ENCODE measurements around the gene HSPBAP1. TPM values are rescaled to one million over a fixed set of nuclear protein-coding genes. Genes with fewer than 3 reads are reported as not detected.

HSPBAP1 gene
- total RNA-seq, 6 experiments from 2014 or later = 2.4 to 4.0 (median 3.3) TPM

- Histone ChIP-seq H3K27me3 (no peaks in the 10 kb centered on the region), H3K4me1 (no peaks in the 10 kb centered on the region), H3K36me3 (peaks cover 0 to 88% (median 17%) of the 10 kb centered on the region in 4 donors), H3K27ac (no peak overlapping the region), H3K4me3 (no peak overlapping the region), H3K9me3 (no peaks in the 10 kb centered on the region)
- ATAC-seq (no peak), DNase-seq (no peak)
- 100% methylated on average over 1 of the region's 1 CpG for WGBS (ENCODE audit: insufficient coverage, low coverage, low lambda C conversion rate, missing lambda C conversion rate)
- intact Hi-C loops (cut with DNase I) = no loop called here
- TF ChIP-seq POLR2A (IDR thresholded peaks at IDR 0.05) (no peak), CTCF (IDR thresholded peaks at IDR 0.05) (no peak)
Observed at GRCh38 chr3:122705379-122705778, 88.3 kb downstream of the HSPBAP1 start.

GRCh38 chr3:122700193-122700592 is 93.4 kb downstream of the HSPBAP1 start:
- no peak for DNase-seq
- TF ChIP-seq POLR2A (IDR thresholded peaks at IDR 0.05) = no peak
- no peak for TF ChIP-seq CTCF (IDR thresholded peaks at IDR 0.05)
- WGBS (ENCODE audit: insufficient coverage, low coverage, low lambda C conversion rate, missing lambda C conversion rate) = 90% methylated on average over 2 of the region's 2 CpGs
- intact Hi-C loops (cut with DNase I) = no loop called here
- Histone ChIP-seq H3K27ac (no peak overlapping the region), H3K36me3 (peaks cover 0 to 97% (median 29%) of the 10 kb centered on the region in 4 donors), H3K4me1 (no peaks in the 10 kb centered on the region), H3K27me3 (no peaks in the 10 kb centered on the region), H3K9me3 (no peaks in the 10 kb centered on the region), H3K4me3 (no peak overlapping the region)
- ATAC-seq = no peak

- DNase-seq (no peak), ATAC-seq (no peak)
- Histone ChIP-seq H3K4me3 (no peak overlapping the region), H3K27me3 (no peaks in the 10 kb centered on the region), H3K36me3 (peaks cover 0 to 94% (median 31%) of the 10 kb centered on the region in 4 donors), H3K4me1 (peaks cover 0 to 5% (median 1%) of the 10 kb centered on the region in 4 donors), H3K9me3 (no peaks in the 10 kb centered on the region), H3K27ac (no peak overlapping the region)
- WGBS (ENCODE audit: insufficient coverage, low coverage, low lambda C conversion rate, missing lambda C conversion rate) = 49% methylated on average over 2 of the region's 2 CpGs
- intact Hi-C loops (cut with DNase I) = no loop called here
- TF ChIP-seq CTCF (IDR thresholded peaks at IDR 0.05) = no peak
- TF ChIP-seq POLR2A (IDR thresholded peaks at IDR 0.05) = no peak
Observed at GRCh38 chr3:122697952-122698620, 95.5 kb downstream of the HSPBAP1 start.

- no peak overlapping the region for H3K4me3 ChIP-seq
- no peak for ATAC-seq
- peaks cover 0 to 92% (median 27%) of the 10 kb centered on the region in 4 donors for H3K36me3 ChIP-seq
- H3K4me1 ChIP-seq = peaks cover 0 to 21% (median 4%) of the 10 kb centered on the region in 4 donors
- DNase-seq = no peak
- intact Hi-C loops (cut with DNase I) = no loop called here
- no peak for TF ChIP-seq POLR2A (IDR thresholded peaks at IDR 0.05)
- no peak for TF ChIP-seq CTCF (IDR thresholded peaks at IDR 0.05)
- H3K27me3 ChIP-seq = no peaks in the 10 kb centered on the region
- H3K9me3 ChIP-seq = no peaks in the 10 kb centered on the region
- no peak overlapping the region for H3K27ac ChIP-seq
Observed at GRCh38 chr3:122695927-122696561, 97.6 kb downstream of the HSPBAP1 start.
